Measurements from ENCODE around the gene DTNBP1.

DNA sequence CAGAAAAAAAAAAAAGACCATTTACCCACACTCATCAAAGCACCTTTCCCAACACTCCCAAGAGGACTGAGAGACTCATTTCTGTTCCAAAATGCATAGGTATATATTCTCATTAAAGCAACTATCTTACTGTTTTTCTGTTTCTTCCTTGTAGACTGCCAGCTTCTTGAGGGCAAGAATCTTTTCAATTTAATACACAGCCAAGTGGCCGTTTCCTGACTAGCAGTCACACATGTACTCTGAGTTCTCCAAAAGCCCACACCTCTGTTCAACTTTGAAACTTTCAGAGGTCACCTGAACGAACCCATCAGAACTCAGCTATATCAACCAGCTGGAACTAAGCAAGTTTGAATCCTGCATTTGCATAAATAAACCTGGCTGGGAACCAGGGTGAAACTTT lies 92.7 kb downstream of the DTNBP1 start:
- TF ChIP-seq, protein P1, sequence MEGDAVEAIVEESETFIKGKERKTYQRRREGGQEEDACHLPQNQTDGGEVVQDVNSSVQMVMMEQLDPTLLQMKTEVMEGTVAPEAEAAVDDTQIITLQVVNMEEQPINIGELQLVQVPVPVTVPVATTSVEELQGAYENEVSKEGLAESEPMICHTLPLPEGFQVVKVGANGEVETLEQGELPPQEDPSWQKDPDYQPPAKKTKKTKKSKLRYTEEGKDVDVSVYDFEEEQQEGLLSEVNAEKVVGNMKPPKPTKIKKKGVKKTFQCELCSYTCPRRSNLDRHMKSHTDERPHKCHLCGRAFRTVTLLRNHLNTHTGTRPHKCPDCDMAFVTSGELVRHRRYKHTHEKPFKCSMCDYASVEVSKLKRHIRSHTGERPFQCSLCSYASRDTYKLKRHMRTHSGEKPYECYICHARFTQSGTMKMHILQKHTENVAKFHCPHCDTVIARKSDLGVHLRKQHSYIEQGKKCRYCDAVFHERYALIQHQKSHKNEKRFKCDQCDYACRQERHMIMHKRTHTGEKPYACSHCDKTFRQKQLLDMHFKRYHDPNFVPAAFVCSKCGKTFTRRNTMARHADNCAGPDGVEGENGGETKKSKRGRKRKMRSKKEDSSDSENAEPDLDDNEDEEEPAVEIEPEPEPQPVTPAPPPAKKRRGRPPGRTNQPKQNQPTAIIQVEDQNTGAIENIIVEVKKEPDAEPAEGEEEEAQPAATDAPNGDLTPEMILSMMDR (IDR thresholded peaks at IDR 0.05) = no peak
- no peak for TF ChIP-seq POLR2A (IDR thresholded peaks at IDR 0.05)
- TF ChIP-seq POLR2AphosphoS5 (IDR thresholded peaks at IDR 0.05; ENCODE audit: insufficient read depth in 1 of 2, low read depth in 1 of 2) = no peak

Data from vagina (tissue), 2 donors.